Measurements from ENCODE around the gene SETD5.

DNA sequence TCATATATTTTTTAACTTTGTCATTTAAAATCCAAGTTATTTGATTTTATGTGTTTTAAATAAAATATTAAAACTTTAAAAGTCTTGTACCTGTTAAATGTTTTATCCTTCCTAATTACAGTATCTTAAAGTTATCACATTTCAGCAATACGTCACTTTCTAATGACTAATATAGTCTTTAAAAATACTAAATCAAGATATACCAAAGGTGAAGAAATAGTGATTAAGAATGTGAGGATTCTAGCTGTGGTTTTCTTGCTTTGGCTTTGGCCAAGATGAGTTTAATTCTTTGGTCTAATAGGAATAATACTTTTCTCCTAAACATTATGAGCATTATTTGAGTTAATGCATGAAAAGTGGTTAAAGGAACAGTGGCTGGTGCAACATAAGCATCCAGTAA lies 13.9 kb downstream of the SETD5 start:
- TF ChIP-seq, protein P1, sequence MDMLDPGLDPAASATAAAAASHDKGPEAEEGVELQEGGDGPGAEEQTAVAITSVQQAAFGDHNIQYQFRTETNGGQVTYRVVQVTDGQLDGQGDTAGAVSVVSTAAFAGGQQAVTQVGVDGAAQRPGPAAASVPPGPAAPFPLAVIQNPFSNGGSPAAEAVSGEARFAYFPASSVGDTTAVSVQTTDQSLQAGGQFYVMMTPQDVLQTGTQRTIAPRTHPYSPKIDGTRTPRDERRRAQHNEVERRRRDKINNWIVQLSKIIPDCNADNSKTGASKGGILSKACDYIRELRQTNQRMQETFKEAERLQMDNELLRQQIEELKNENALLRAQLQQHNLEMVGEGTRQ (IDR thresholded peaks at IDR 0.05; ENCODE audit: low read depth, low read length): no peak
- TF ChIP-seq, protein P2, sequence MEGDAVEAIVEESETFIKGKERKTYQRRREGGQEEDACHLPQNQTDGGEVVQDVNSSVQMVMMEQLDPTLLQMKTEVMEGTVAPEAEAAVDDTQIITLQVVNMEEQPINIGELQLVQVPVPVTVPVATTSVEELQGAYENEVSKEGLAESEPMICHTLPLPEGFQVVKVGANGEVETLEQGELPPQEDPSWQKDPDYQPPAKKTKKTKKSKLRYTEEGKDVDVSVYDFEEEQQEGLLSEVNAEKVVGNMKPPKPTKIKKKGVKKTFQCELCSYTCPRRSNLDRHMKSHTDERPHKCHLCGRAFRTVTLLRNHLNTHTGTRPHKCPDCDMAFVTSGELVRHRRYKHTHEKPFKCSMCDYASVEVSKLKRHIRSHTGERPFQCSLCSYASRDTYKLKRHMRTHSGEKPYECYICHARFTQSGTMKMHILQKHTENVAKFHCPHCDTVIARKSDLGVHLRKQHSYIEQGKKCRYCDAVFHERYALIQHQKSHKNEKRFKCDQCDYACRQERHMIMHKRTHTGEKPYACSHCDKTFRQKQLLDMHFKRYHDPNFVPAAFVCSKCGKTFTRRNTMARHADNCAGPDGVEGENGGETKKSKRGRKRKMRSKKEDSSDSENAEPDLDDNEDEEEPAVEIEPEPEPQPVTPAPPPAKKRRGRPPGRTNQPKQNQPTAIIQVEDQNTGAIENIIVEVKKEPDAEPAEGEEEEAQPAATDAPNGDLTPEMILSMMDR (conservative IDR thresholded peaks at IDR 0.05; ENCODE audit: low read depth, low read length): no peak
- TF ChIP-seq SMC3 (IDR thresholded peaks at IDR 0.05; ENCODE audit: low read depth, low read length) (no peak), CHD1 (IDR thresholded peaks at IDR 0.05; ENCODE audit: low read depth, low read length) (no peak), POLR2A (IDR thresholded peaks at IDR 0.05; ENCODE audit: low read depth, low read length) (no peak), RAD21 (IDR thresholded peaks at IDR 0.05; ENCODE audit: low read length) (no peak), CEBPB (IDR thresholded peaks at IDR 0.05; ENCODE audit: low read depth, low read length) (no peak), FOS (IDR thresholded peaks at IDR 0.05; ENCODE audit: low read depth, low read length) (no peak), MAZ (IDR thresholded peaks at IDR 0.05; ENCODE audit: borderline replicate concordance, low read depth, low read length) (no peak), MAFK (IDR thresholded peaks at IDR 0.05; ENCODE audit: low read depth, low read length) (no peak), BHLHE40 (IDR thresholded peaks at IDR 0.05; ENCODE audit: low read depth, low read length) (no peak)
- TF ChIP-seq, protein P3, sequence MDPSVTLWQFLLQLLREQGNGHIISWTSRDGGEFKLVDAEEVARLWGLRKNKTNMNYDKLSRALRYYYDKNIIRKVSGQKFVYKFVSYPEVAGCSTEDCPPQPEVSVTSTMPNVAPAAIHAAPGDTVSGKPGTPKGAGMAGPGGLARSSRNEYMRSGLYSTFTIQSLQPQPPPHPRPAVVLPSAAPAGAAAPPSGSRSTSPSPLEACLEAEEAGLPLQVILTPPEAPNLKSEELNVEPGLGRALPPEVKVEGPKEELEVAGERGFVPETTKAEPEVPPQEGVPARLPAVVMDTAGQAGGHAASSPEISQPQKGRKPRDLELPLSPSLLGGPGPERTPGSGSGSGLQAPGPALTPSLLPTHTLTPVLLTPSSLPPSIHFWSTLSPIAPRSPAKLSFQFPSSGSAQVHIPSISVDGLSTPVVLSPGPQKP (IDR thresholded peaks at IDR 0.05; ENCODE audit: borderline replicate concordance, low read depth, low read length): no peak

All from IMR-90 (cell line).